DOHH2 (cell line): ENCODE results near the gene ANXA2.

Experiments used
- H3F3A ChIP-seq: fragments of 200-600 bp; sonication (generic), shearing (Covaris generic); 2 replicates; pipeline ENCODE4 v1.6.0; 2016; ENCODE audit warnings: antibody characterized with exemption, mild to moderate bottlenecking; ENCODE audit not compliant: control insufficient read depth, insufficient read depth
- H3K27ac ChIP-seq: fragments of 200-600 bp; sonication (generic); 2 replicates; pipeline ENCODE4 v1.5.1; 2014; ENCODE audit warnings: low read depth, mild to moderate bottlenecking, low read length, moderate library complexity
- H3K27me3 ChIP-seq: fragments of 200-600 bp; sonication (generic); 2 replicates; pipeline ENCODE4 v1.6.1; 2014; ENCODE audit warnings: mild to moderate bottlenecking, low read length, mixed read lengths; ENCODE audit not compliant: control insufficient read depth
- H3K36me3 ChIP-seq: fragments of 200-600 bp; sonication (generic); 2 replicates; pipeline ENCODE4 v1.6.1; 2014; ENCODE audit warnings: mild to moderate bottlenecking, low read length, moderate library complexity, mixed read lengths; ENCODE audit not compliant: control insufficient read depth
- H3K4me1 ChIP-seq: fragments of 200-600 bp; sonication (generic); 2 replicates; pipeline ENCODE4 v1.6.1; 2014; ENCODE audit warnings: mild to moderate bottlenecking, low read length, mixed read lengths; ENCODE audit not compliant: control insufficient read depth
- H3K4me2 ChIP-seq: fragments of 200-600 bp; sonication (generic); 2 replicates; pipeline ENCODE4 v1.6.0; 2014; ENCODE audit warnings: mild to moderate bottlenecking, low read length, moderate library complexity
- H3K4me3 ChIP-seq: fragments of 200-600 bp; sonication (generic); 2 replicates; pipeline ENCODE4 v1.5.1; 2014; ENCODE audit warnings: mild to moderate bottlenecking, low read length, mixed read lengths
- H3K79me2 ChIP-seq: fragments of 200-600 bp; sonication (generic); 2 replicates; pipeline ENCODE4 v1.6.1; 2014; ENCODE audit warnings: mild to moderate bottlenecking, low read length, mixed read lengths; ENCODE audit not compliant: control insufficient read depth
- H3K9me2 ChIP-seq: fragments of 200-600 bp; sonication (generic); replicated peaks from 2 replicates; pipeline ENCODE4 v1.6.1; 2014; ENCODE audit warnings: mild to moderate bottlenecking, low read length, mixed read lengths; ENCODE audit not compliant: control insufficient read depth
- H3K9me3 ChIP-seq: fragments of 200-600 bp; sonication (generic); 2 replicates; pipeline ENCODE4 v1.6.1; 2014; ENCODE audit warnings: antibody characterized with exemption, low read length, mixed read lengths; ENCODE audit not compliant: control insufficient read depth, insufficient read depth
- H4K20me1 ChIP-seq: fragments of 200-600 bp; sonication (generic); 2 replicates; pipeline ENCODE4 v1.6.0; 2014; ENCODE audit warnings: low read depth, mild to moderate bottlenecking, antibody characterized with exemption, low read length, moderate library complexity; ENCODE audit not compliant: control insufficient read depth, insufficient read depth
- CTCF ChIP-seq: fragments of 200-600 bp; sonication (generic); IDR thresholded peaks from one replicate; pipeline ENCODE4 v1.5.1; 2014; ENCODE audit warnings: antibody characterized with exemption, mild to moderate bottlenecking, low read depth, low read length; ENCODE audit not compliant: poor library complexity, severe bottlenecking
- EZH2phosphoT487 ChIP-seq: fragments of 200-600 bp; sonication (generic); IDR thresholded peaks from 2 replicates; pipeline ENCODE4 v1.6.1; 2017; ENCODE audit warnings: borderline replicate concordance, mild to moderate bottlenecking, antibody characterized with exemption, low read length, moderate library complexity, mixed read lengths

The ANXA2 gene

GRCh38 chr15:60358935-60359682 lies 38.7 kb downstream of the ANXA2 start:
- Histone ChIP-seq H3F3A (no peaks in the 10 kb centered on the region), H3K9me3 (no peaks in the 10 kb centered on the region), H4K20me1 (no peaks in the 10 kb centered on the region), H3K27me3 (no peaks in the 10 kb centered on the region), H3K36me3 (no peaks in the 10 kb centered on the region), H3K27ac (no peak overlapping the region), H3K4me2 (no peak overlapping the region), H3K4me3 (no peak overlapping the region), H3K9me2 (no peaks in the 10 kb centered on the region), H3K4me1 (peaks cover 5% of the 10 kb centered on the region; the same call in 1 of the 2 replicates), H3K79me2 (no peaks in the 10 kb centered on the region)
- no peak for TF ChIP-seq EZH2phosphoT487

DNA sequence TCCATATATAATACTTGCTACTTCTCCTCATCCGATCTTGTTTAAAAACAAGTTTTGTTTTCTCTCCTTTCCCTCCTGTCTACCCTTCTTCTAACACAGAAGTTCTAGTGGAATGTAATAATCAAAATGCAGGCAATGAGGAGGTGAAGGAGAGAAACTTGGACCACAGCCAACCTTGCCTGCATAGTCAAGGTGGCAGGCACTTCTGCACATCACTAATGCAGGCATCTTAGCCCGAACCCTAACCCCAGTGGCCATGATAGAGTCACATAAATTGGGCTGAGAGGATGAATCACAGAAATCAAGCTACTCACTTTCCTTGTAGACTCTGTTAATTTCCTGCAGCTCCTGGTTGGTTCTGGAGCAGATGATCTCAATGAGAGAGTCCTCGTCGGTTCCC lies 41.0 kb downstream of the ANXA2 start:
- H3F3A ChIP-seq, result no peaks in the 10 kb centered on the region
- no peaks in the 10 kb centered on the region for H3K9me3 ChIP-seq
- H3K36me3 ChIP-seq, result no peaks in the 10 kb centered on the region
- no peak overlapping the region for H3K4me3 ChIP-seq
- H4K20me1 ChIP-seq, result no peaks in the 10 kb centered on the region
- H3K79me2 ChIP-seq, result no peaks in the 10 kb centered on the region
- no peak overlapping the region for H3K4me2 ChIP-seq
- no peak overlapping the region for H3K27ac ChIP-seq
- TF ChIP-seq EZH2phosphoT487, result no peak
- no peak for TF ChIP-seq CTCF
- H3K9me2 ChIP-seq, result no peaks in the 10 kb centered on the region
- no peaks in the 10 kb centered on the region for H3K4me1 ChIP-seq
- H3K27me3 ChIP-seq, result no peaks in the 10 kb centered on the region

GRCh38 chr15:60355148-60355857 lies 42.5 kb downstream of the ANXA2 start:
- Histone ChIP-seq H3K4me1 (no peaks in the 10 kb centered on the region), H3F3A (no peaks in the 10 kb centered on the region), H3K9me3 (no peaks in the 10 kb centered on the region), H3K27me3 (no peaks in the 10 kb centered on the region), H4K20me1 (no peaks in the 10 kb centered on the region), H3K36me3 (no peaks in the 10 kb centered on the region), H3K4me2 (no peak overlapping the region), H3K79me2 (no peaks in the 10 kb centered on the region), H3K9me2 (no peaks in the 10 kb centered on the region), H3K4me3 (no peak overlapping the region), H3K27ac (no peak overlapping the region)
- TF ChIP-seq EZH2phosphoT487 (no peak), CTCF (no peak)
